K562 (cell line): Measurements from ENCODE around the gene VAMP8. TPM values are rescaled to one million over a fixed set of nuclear protein-coding genes. Genes with fewer than 3 reads are reported as not detected.

Source experiments
- ADNP ChIP-seq: fragments of 200-800 bp; sonication (Bioruptor generic); IDR thresholded peaks from 2 replicates; pipeline ENCODE4 v1.6.1; 2016; ENCODE audit warnings: missing genetic modification characterization, missing compliant biosample characterization
- DACH1 ChIP-seq: fragments of 450-650 bp; IDR thresholded peaks from 2 replicates; pipeline ENCODE4 v1.6.1; 2018; ENCODE audit not compliant: partially characterized antibody
- DLX4 ChIP-seq: fragments of 250-450 bp; sonication (Bioruptor Pico); IDR thresholded peaks from 2 replicates; pipeline ENCODE4 v1.6.1; 2021; ENCODE audit warnings: mild to moderate bottlenecking
- E2F3 ChIP-seq: fragments of 250-450 bp; sonication (Bioruptor Pico); IDR thresholded peaks from 2 replicates; pipeline ENCODE4 v1.4.0; 2020; ENCODE audit warnings: mild to moderate bottlenecking
- FOS ChIP-seq: IDR thresholded peaks from 3 replicates; pipeline ENCODE4 v1.6.1; 2011; ENCODE audit not compliant: insufficient read length; ENCODE audit errors: extremely low read depth
- GATA2 ChIP-seq: sonication (generic); formaldehyde crosslinking; IDR thresholded peaks from 2 replicates; pipeline ENCODE4 v1.4.0; 2020; ENCODE audit warnings: mild to moderate bottlenecking, missing genetic modification reagents
- HDAC2 ChIP-seq: fragments of 450-650 bp; IDR thresholded peaks from 2 replicates; pipeline ENCODE4 v1.6.1; 2016; ENCODE audit warnings: mild to moderate bottlenecking
- HMBOX1 ChIP-seq: sonication (generic); IDR thresholded peaks from 2 replicates; pipeline ENCODE4 v1.6.1; 2016
- HSF4 ChIP-seq: fragments of 250-450 bp; sonication (Bioruptor Pico); IDR thresholded peaks from 2 replicates; pipeline ENCODE4 v2.1.2; 2022; ENCODE audit warnings: mild to moderate bottlenecking, moderate library complexity, borderline replicate concordance
- MTA3 ChIP-seq: fragments of 450-650 bp; formaldehyde crosslinking; IDR thresholded peaks from 2 replicates; pipeline ENCODE4 v1.6.1; 2017; ENCODE audit warnings: mild to moderate bottlenecking, borderline replicate concordance
- MTF1 ChIP-seq: fragments of 250-450 bp; sonication (Bioruptor Pico); IDR thresholded peaks from 2 replicates; pipeline ENCODE4 v1.9.0; 2021; ENCODE audit warnings: moderate library complexity, mild to moderate bottlenecking, inconsistent platforms, borderline replicate concordance
- NR2C1 ChIP-seq, 2 experiments: fragments of 450-650 bp; IDR thresholded peaks; 2 replicates each; pipeline ENCODE4 v1.6.1; 2017; ENCODE audit warnings: mild to moderate bottlenecking in 2 of 2, antibody characterized with exemption in 1 of 2, inconsistent platforms in 1 of 2, missing compliant biosample characterization in 1 of 2, missing genetic modification characterization in 1 of 2
- TRIM28 ChIP-seq: fragments of 450-650 bp; IDR thresholded peaks from 2 replicates; pipeline ENCODE4 v1.6.1; 2017
- polyA plus RNA-seq, 8 experiments: library from polyadenylated mRNA; depleted of rRNA in 4 of 8; stranded (reverse) in 5 of 8; unstranded in 3 of 8; fragments of >200 nt; fragmentation: Nextera tagmentation in 2 of 8; fragmentation: Illumina TruSeq in 1 of 8; extraction: Ambion mirVana in 2 of 8; extraction: Trizol in 1 of 8; gene quantifications; 2 replicates each; pipeline versions ENCODE4 v1.2.1 to v1.2.3, GENCODE V29; 2011 to 2014; ENCODE audit warnings: inconsistent platforms in 1 of 8, missing spikeins in 1 of 8
- total RNA-seq, 7 experiments: library from RNA; depleted of rRNA in 6 of 7; stranded (reverse); fragments of >200 nt in 6 of 7; fragmentation: Illumina TruSeq in 2 of 7; extraction: Trizol in 2 of 7; gene quantifications; 2 replicates each; pipeline versions ENCODE4 v1.2.1 to v1.2.3, GENCODE V29; 2011 to 2021; ENCODE audit warnings: low replicate concordance in 1 of 7
- TF ChIP-seq, protein P1 (sequence below): fragments of 450-650 bp; formaldehyde crosslinking; conservative IDR thresholded peaks from 2 replicates; pipeline ENCODE4 v1.4.0; 2022; ENCODE audit warnings: mild to moderate bottlenecking, missing genetic modification characterization
- TF ChIP-seq, protein P2 (sequence below), 2 experiments: fragments of 450-650 bp; IDR thresholded peaks; 2 replicates each; pipeline ENCODE4 v1.6.1; 2018; ENCODE audit warnings: mild to moderate bottlenecking in 2 of 2, low read depth in 1 of 2; ENCODE audit not compliant: partially characterized antibody in 2 of 2
- TF ChIP-seq, protein P3 (sequence below): fragments of 450-650 bp; formaldehyde crosslinking; IDR thresholded peaks from 2 replicates; pipeline ENCODE4 v1.4.0; 2020; ENCODE audit warnings: mild to moderate bottlenecking, moderate library complexity

Gene VAMP8
- total and polyA plus RNA-seq, 9 of the 15 experiments (the other 6 are each of a cell fraction or from before 2014, with no cell fraction given): 107 to 571 (median 248) TPM

- TF ChIP-seq HMBOX1 (peak; percentile 80), DACH1 (peak; percentile 76), ADNP (tag) (no peak), FOS (peak; percentile 39), TRIM28 (no peak), MTA3 (peak; percentile 89; the same call in 1 of the 2 replicates), GATA2 (peak; percentile 82), HDAC2 (peak; percentile 75), E2F3 (CRISPR knock-in tag) (no peak), MTF1 (no peak), HSF4 (CRISPR knock-in tag) (no peak), NR2C1 (IDR thresholded peaks at IDR 0.05) (peak; percentile 76), NR2C1 (tag; IDR thresholded peaks at IDR 0.05) (peak; percentile 88), DLX4 (CRISPR knock-in tag) (no peak)
- TF ChIP-seq, protein P1, sequence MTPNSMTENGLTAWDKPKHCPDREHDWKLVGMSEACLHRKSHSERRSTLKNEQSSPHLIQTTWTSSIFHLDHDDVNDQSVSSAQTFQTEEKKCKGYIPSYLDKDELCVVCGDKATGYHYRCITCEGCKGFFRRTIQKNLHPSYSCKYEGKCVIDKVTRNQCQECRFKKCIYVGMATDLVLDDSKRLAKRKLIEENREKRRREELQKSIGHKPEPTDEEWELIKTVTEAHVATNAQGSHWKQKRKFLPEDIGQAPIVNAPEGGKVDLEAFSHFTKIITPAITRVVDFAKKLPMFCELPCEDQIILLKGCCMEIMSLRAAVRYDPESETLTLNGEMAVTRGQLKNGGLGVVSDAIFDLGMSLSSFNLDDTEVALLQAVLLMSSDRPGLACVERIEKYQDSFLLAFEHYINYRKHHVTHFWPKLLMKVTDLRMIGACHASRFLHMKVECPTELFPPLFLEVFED (CRISPR knock-in tag): peak; percentile 60; the same call in 1 of the 2 replicates
- TF ChIP-seq, protein P2, sequence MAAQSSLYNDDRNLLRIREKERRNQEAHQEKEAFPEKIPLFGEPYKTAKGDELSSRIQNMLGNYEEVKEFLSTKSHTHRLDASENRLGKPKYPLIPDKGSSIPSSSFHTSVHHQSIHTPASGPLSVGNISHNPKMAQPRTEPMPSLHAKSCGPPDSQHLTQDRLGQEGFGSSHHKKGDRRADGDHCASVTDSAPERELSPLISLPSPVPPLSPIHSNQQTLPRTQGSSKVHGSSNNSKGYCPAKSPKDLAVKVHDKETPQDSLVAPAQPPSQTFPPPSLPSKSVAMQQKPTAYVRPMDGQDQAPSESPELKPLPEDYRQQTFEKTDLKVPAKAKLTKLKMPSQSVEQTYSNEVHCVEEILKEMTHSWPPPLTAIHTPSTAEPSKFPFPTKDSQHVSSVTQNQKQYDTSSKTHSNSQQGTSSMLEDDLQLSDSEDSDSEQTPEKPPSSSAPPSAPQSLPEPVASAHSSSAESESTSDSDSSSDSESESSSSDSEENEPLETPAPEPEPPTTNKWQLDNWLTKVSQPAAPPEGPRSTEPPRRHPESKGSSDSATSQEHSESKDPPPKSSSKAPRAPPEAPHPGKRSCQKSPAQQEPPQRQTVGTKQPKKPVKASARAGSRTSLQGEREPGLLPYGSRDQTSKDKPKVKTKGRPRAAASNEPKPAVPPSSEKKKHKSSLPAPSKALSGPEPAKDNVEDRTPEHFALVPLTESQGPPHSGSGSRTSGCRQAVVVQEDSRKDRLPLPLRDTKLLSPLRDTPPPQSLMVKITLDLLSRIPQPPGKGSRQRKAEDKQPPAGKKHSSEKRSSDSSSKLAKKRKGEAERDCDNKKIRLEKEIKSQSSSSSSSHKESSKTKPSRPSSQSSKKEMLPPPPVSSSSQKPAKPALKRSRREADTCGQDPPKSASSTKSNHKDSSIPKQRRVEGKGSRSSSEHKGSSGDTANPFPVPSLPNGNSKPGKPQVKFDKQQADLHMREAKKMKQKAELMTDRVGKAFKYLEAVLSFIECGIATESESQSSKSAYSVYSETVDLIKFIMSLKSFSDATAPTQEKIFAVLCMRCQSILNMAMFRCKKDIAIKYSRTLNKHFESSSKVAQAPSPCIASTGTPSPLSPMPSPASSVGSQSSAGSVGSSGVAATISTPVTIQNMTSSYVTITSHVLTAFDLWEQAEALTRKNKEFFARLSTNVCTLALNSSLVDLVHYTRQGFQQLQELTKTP (IDR thresholded peaks at IDR 0.05; ENCODE audit: low read depth in 1 of 2, partially characterized antibody in 2 of 2): peak in 1 of 2 experiments; percentile 36
- TF ChIP-seq, protein P3, sequence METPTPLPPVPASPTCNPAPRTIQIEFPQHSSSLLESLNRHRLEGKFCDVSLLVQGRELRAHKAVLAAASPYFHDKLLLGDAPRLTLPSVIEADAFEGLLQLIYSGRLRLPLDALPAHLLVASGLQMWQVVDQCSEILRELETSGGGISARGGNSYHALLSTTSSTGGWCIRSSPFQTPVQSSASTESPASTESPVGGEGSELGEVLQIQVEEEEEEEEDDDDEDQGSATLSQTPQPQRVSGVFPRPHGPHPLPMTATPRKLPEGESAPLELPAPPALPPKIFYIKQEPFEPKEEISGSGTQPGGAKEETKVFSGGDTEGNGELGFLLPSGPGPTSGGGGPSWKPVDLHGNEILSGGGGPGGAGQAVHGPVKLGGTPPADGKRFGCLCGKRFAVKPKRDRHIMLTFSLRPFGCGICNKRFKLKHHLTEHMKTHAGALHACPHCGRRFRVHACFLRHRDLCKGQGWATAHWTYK (CRISPR knock-in tag): peak; percentile 47; the same call in 1 of the 2 replicates
These were observed 7.7 kb downstream of the VAMP8 start (continued) for GRCh38 chr2:85584857-85585780.
